SK-N-SH (cell line): ENCODE results near the gene VPS35L. TPM values are rescaled to one million over a fixed set of nuclear protein-coding genes. Genes with fewer than 3 reads are reported as not detected.

Experiments
- CTCF ChIA-PET: fragments of 300-600, 350-600 bp; formaldehyde crosslinking; extraction: SDS; loops from one replicate; lab custom pipeline; 2021; lab: Yijun Ruan, JAX
- POLR2A ChIA-PET: fragments of 350-600 bp; sonication (Branson Sonifier 250); formaldehyde crosslinking; extraction: SDS; loops from one replicate; lab custom pipeline; 2020; ENCODE audit warnings: antibody characterized with exemption, inconsistent platforms; lab: Yijun Ruan, JAX
- DNase-seq: peaks from one replicate; pipeline ENCODE4 v3.0.0; 2012
- H2AFZ ChIP-seq: fragments of 200-600 bp; sonication (generic); 2 replicates; pipeline ENCODE4 v1.8.1; 2016; ENCODE audit warnings: antibody characterized with exemption, mild to moderate bottlenecking, low read depth
- H3F3A ChIP-seq: fragments of 200-600 bp; sonication (generic); replicated peaks from 2 replicates; pipeline ENCODE3; 2016; ENCODE audit warnings: antibody characterized with exemption, mild to moderate bottlenecking; ENCODE audit not compliant: insufficient read depth
- H3K27ac ChIP-seq, 2 experiments: fragments of 200-500 bp in 1 of 2; fragments of 200-600 bp in 1 of 2; sonication (Bioruptor generic) in 1 of 2; sonication (generic), shearing (Covaris generic) in 1 of 2; 2 replicates each; pipeline versions ENCODE4 v1.5.1 to v1.6.1; 2014 to 2016; ENCODE audit warnings: low read depth in 2 of 2, inconsistent platforms in 1 of 2, low read length in 1 of 2, mild to moderate bottlenecking in 1 of 2, mixed read lengths in 1 of 2
- H3K27me3 ChIP-seq: fragments of 200-600 bp; sonication (generic), shearing (Covaris generic); 2 replicates; pipeline ENCODE4 v1.6.1; 2016; ENCODE audit warnings: mixed run types; ENCODE audit not compliant: insufficient read depth
- H3K36me3 ChIP-seq, 2 experiments: fragments of 200-500 bp in 1 of 2; fragments of 200-600 bp in 1 of 2; sonication (Bioruptor generic) in 1 of 2; sonication (generic) in 1 of 2; replicated peaks in 1 of 2; 2 replicates each; pipeline versions ENCODE3 to v1.5.1; 2014 to 2016; ENCODE audit warnings: low read length in 1 of 2, mild to moderate bottlenecking in 1 of 2; ENCODE audit not compliant: insufficient read depth in 2 of 2, control insufficient read depth in 1 of 2
- H3K4me1 ChIP-seq, 2 experiments: fragments of 200-500 bp in 1 of 2; fragments of 200-600 bp in 1 of 2; sonication (Bioruptor generic) in 1 of 2; sonication (generic), shearing (Covaris generic) in 1 of 2; 2 replicates each; pipeline versions ENCODE4 v1.5.1 to v1.6.1; 2014 to 2016; ENCODE audit warnings: low read depth in 1 of 2, low read length in 1 of 2, mixed run types in 1 of 2; ENCODE audit not compliant: insufficient read depth in 2 of 2, control insufficient read depth in 1 of 2
- H3K4me2 ChIP-seq: fragments of 200-600 bp; sonication (generic), shearing (Covaris generic); 2 replicates; pipeline ENCODE4 v1.6.1; 2017; ENCODE audit warnings: mixed run types
- H3K4me3 ChIP-seq, 2 experiments: fragments of 200-500 bp in 1 of 2; fragments of 200-600 bp in 1 of 2; sonication (Bioruptor generic) in 1 of 2; sonication (generic), shearing (Covaris generic) in 1 of 2; 2 replicates each; pipeline versions ENCODE4 v1.5.1 to v1.8.1; 2014 to 2016; ENCODE audit warnings: low read depth in 2 of 2, inconsistent platforms in 1 of 2, low read length in 1 of 2, mild to moderate bottlenecking in 1 of 2, mixed read lengths in 1 of 2, moderate library complexity in 1 of 2
- H3K79me2 ChIP-seq: fragments of 200-600 bp; sonication (generic); 2 replicates; pipeline ENCODE4 v1.8.1; 2017; ENCODE audit warnings: mild to moderate bottlenecking; ENCODE audit not compliant: insufficient read depth
- H3K9ac ChIP-seq: fragments of 200-600 bp; sonication (generic); 2 replicates; pipeline ENCODE4 v1.6.1; 2017; ENCODE audit warnings: mixed run types
- H3K9me2 ChIP-seq: fragments of 200-600 bp; sonication (generic); 2 replicates; pipeline ENCODE4 v1.6.1; 2017; ENCODE audit warnings: mixed run types
- H3K9me3 ChIP-seq: fragments of 200-600 bp; sonication (generic); 2 replicates; pipeline ENCODE4 v1.6.1; 2017; ENCODE audit warnings: mixed run types, mild to moderate bottlenecking, moderate library complexity
- H4K20me1 ChIP-seq: fragments of 200-600 bp; sonication (generic); 2 replicates; pipeline ENCODE4 v1.6.1; 2017; ENCODE audit warnings: mild to moderate bottlenecking, mixed run types; ENCODE audit not compliant: insufficient read depth
- CTCF ChIP-seq: fragments of 200-600 bp; sonication (generic); IDR thresholded peaks from 2 replicates; pipeline ENCODE4 v1.6.1; 2017; ENCODE audit warnings: antibody characterized with exemption, mild to moderate bottlenecking, moderate library complexity
- ELF1 ChIP-seq: IDR thresholded peaks from 2 replicates; pipeline ENCODE4 v1.4.0; 2012
- EP300 ChIP-seq, 2 experiments: IDR thresholded peaks; 2 replicates each; pipeline versions ENCODE4 v1.4.0 to v1.6.1; 2012; ENCODE audit warnings: borderline replicate concordance in 1 of 2, low read depth in 1 of 2, low read length in 1 of 2
- FOXJ3 ChIP-seq: sonication (generic); formaldehyde crosslinking; IDR thresholded peaks from 2 replicates; pipeline ENCODE4 v1.5.1; 2020; ENCODE audit warnings: mild to moderate bottlenecking, missing genetic modification reagents
- GATA2 ChIP-seq: sonication (generic); formaldehyde crosslinking; IDR thresholded peaks from 2 replicates; pipeline ENCODE4 v1.5.0; 2020; ENCODE audit warnings: mild to moderate bottlenecking, missing genetic modification reagents
- IRF3 ChIP-seq: fragments of 150-350 bp; IDR thresholded peaks from 2 replicates; pipeline ENCODE4 v1.6.1; 2016; ENCODE audit warnings: mild to moderate bottlenecking, low read depth, low read length
- JUND ChIP-seq: IDR thresholded peaks from 2 replicates; pipeline ENCODE4 v1.4.0; 2012
- MAX ChIP-seq: IDR thresholded peaks from 2 replicates; pipeline ENCODE4 v1.4.0; 2012; ENCODE audit warnings: low read depth
- NFIC ChIP-seq: IDR thresholded peaks from 2 replicates; pipeline ENCODE4 v1.4.0; 2012; ENCODE audit warnings: borderline replicate concordance
- RAD21 ChIP-seq: IDR thresholded peaks from 2 replicates; pipeline ENCODE4 v1.6.1; 2012; ENCODE audit warnings: mild to moderate bottlenecking, low read length
- RCOR1 ChIP-seq: fragments of 150-350 bp; IDR thresholded peaks from 2 replicates; pipeline ENCODE4 v1.6.1; 2017; ENCODE audit warnings: antibody characterized with exemption, low read length
- REST ChIP-seq: IDR thresholded peaks from 2 replicates; pipeline ENCODE4 v1.6.1; 2012; ENCODE audit warnings: mild to moderate bottlenecking, low read depth, low read length, moderate library complexity
- RFX5 ChIP-seq: IDR thresholded peaks from 2 replicates; pipeline ENCODE4 v1.6.1; 2012; ENCODE audit warnings: mild to moderate bottlenecking, improper control_type of control experiment, low read length
- RXRA ChIP-seq: IDR thresholded peaks from 2 replicates; pipeline ENCODE4 v1.4.0; 2012; ENCODE audit warnings: low read depth, mild to moderate bottlenecking, borderline replicate concordance
- SMC3 ChIP-seq: IDR thresholded peaks from 2 replicates; pipeline ENCODE4 v1.6.1; 2012; ENCODE audit warnings: low read depth, low read length, improper control_type of control experiment
- TAF1 ChIP-seq: IDR thresholded peaks from 2 replicates; pipeline ENCODE4 v1.6.1; 2012; ENCODE audit warnings: low read depth, mild to moderate bottlenecking, low read length, moderate library complexity, borderline replicate concordance
- YY1 ChIP-seq: IDR thresholded peaks from 2 replicates; pipeline ENCODE4 v1.4.0; 2012; ENCODE audit warnings: low read depth, mild to moderate bottlenecking
- WGBS: methylation state at CpG from one replicate; pipeline ENCODE4 v1.1.6; 2017; ENCODE audit warnings: low lambda C conversion rate; 5-methylcytosine and 5-hydroxymethylcytosine counted together
- polyA plus RNA-seq, 3 experiments: library from polyadenylated mRNA; depleted of rRNA; stranded (reverse); fragments of >200 nt; gene quantifications; 2 replicates each; pipeline ENCODE4 v1.2.3, GENCODE V29; 2012

Gene VPS35L
- polyA plus RNA-seq, 1 of the 3 experiments (the other 2 are of a cell fraction) = 35.3 TPM

- no peaks in the 10 kb centered on the region for H3K9me3 ChIP-seq
- POLR2A ChIA-PET = no interaction called here
- TF ChIP-seq REST (no peak), RCOR1 (no peak), TAF1 (no peak), SMC3 (no peak), FOXJ3 (CRISPR knock-in tag) (no peak), EP300 (IDR thresholded peaks at IDR 0.05; ENCODE audit: borderline replicate concordance in 1 of 2, low read depth in 1 of 2, low read length in 1 of 2) (no peak), JUND (no peak), RXRA (no peak), RFX5 (no peak), MAX (no peak), CTCF (no peak), GATA2 (CRISPR knock-in tag) (no peak), RAD21 (no peak), NFIC (no peak), YY1 (no peak), ELF1 (no peak), IRF3 (no peak)
- TF ChIP-seq, all 33 proteins: peak for 0
- peaks cover 36 to 54% of the 10 kb centered on the region in 2 experiments for H3K36me3 ChIP-seq
- H3K79me2 ChIP-seq = peaks cover 37% of the 10 kb centered on the region
- no peak overlapping the region for H3K4me2 ChIP-seq
- H3K9me2 ChIP-seq = no peaks in the 10 kb centered on the region
- no peak overlapping the region for H3K4me3 ChIP-seq
- no peaks in the 10 kb centered on the region for H4K20me1 ChIP-seq
- CTCF ChIA-PET = interaction anchor here (0.9 to 5.4 kb wide), 5 partner anchors 13 to 151 kb away, joined by 3 to 26 read pairs (median 3); no protein-coding TSS in a partner anchor
- WGBS = 97% methylated on average over 2 of the region's 2 CpGs
- H2AFZ ChIP-seq = no peak overlapping the region
- peaks cover 5% of the 10 kb centered on the region for H3F3A ChIP-seq
- no peak for DNase-seq
- H3K27ac ChIP-seq = no peak overlapping the region
- H3K27me3 ChIP-seq = no peaks in the 10 kb centered on the region
- H3K9ac ChIP-seq = no peak overlapping the region
- H3K4me1 ChIP-seq = peaks cover 0 to 8% of the 10 kb centered on the region in 2 experiments; a peak in 3 of 4 replicates
These were observed 39.7 kb upstream of the VPS35L start for GRCh38 chr16:19515757-19516156.
